OCI-LY7 (cell line): ENCODE measurements around the gene CACNA1D. TPM values are rescaled to one million over a fixed set of nuclear protein-coding genes. Genes with fewer than 3 reads are reported as not detected.

Experiments
- BruUV-seq: library from RNA; stranded (reverse); fragments of 400-500 nt; replicated peaks from 2 replicates; lab custom pipeline; 2021; lab: Mats Ljungman, UMichigan
- CTCF ChIA-PET: fragments of 300-600 bp; sonication (Branson Sonifier 250); formaldehyde crosslinking; loops from one replicate; lab custom pipeline; 2022; ENCODE audit warnings: antibody characterized with exemption; ENCODE audit not compliant: unreplicated experiment; lab: Charles Lee
- POLR2A ChIA-PET: fragments of 300-600 bp; sonication (Branson Sonifier 250); formaldehyde crosslinking; loops from one replicate; lab custom pipeline; 2022; ENCODE audit warnings: antibody characterized with exemption; lab: Charles Lee
- DNase-seq: peaks from one replicate; pipeline ENCODE4 v3.0.0-alpha.2; 2015; ENCODE audit warnings: low spot score
- H2AFZ ChIP-seq: fragments of 200-600 bp; sonication (generic), shearing (Covaris generic); 2 replicates; pipeline ENCODE4 v1.6.1; 2014; ENCODE audit warnings: mild to moderate bottlenecking, antibody characterized with exemption, low read length, moderate library complexity
- H3K27ac ChIP-seq: fragments of 200-600 bp; sonication (generic); 2 replicates; pipeline ENCODE4 v1.5.1; 2014; ENCODE audit warnings: mixed run types, low read depth, mild to moderate bottlenecking, moderate library complexity, low read length, inconsistent platforms; ENCODE audit not compliant: poor library complexity, severe bottlenecking
- H3K36me3 ChIP-seq: fragments of 200-600 bp; sonication (generic); 2 replicates; pipeline ENCODE4 v1.6.1; 2014; ENCODE audit warnings: mild to moderate bottlenecking, antibody characterized with exemption, low read length, moderate library complexity, mixed read lengths; ENCODE audit not compliant: insufficient read depth
- H3K4me1 ChIP-seq: fragments of 200-600 bp; sonication (generic); 2 replicates; pipeline ENCODE4 v1.5.1; 2014; ENCODE audit warnings: mild to moderate bottlenecking, low read length; ENCODE audit not compliant: insufficient read depth, poor library complexity, severe bottlenecking
- H3K4me2 ChIP-seq: fragments of 200-600 bp; sonication (generic); 2 replicates; pipeline ENCODE4 v1.6.1; 2014; ENCODE audit warnings: mild to moderate bottlenecking, low read length
- H3K4me3 ChIP-seq: fragments of 200-600 bp; sonication (generic); 2 replicates; pipeline ENCODE4 v1.5.1; 2014; ENCODE audit warnings: mild to moderate bottlenecking, low read depth, low read length; ENCODE audit not compliant: poor library complexity, severe bottlenecking
- H3K79me2 ChIP-seq: fragments of 200-600 bp; sonication (generic); 2 replicates; pipeline ENCODE4 v1.6.1; 2016; ENCODE audit warnings: low read depth, mild to moderate bottlenecking, low read length, moderate library complexity, mixed read lengths; ENCODE audit not compliant: insufficient read depth
- H3K9me2 ChIP-seq: fragments of 200-600 bp; sonication (generic); 2 replicates; pipeline ENCODE4 v1.6.1; 2016; ENCODE audit warnings: mild to moderate bottlenecking, low read length, mixed read lengths; ENCODE audit not compliant: insufficient read depth
- H3K9me3 ChIP-seq: fragments of 200-600 bp; sonication (generic); 2 replicates; pipeline ENCODE4 v1.6.1; 2014; ENCODE audit warnings: mild to moderate bottlenecking, mixed run types, low read length, mixed read lengths
- H4K20me1 ChIP-seq: fragments of 200-600 bp; sonication (generic); 2 replicates; pipeline ENCODE4 v1.6.1; 2014; ENCODE audit warnings: mild to moderate bottlenecking, antibody characterized with exemption, low read length, moderate library complexity, mixed read lengths; ENCODE audit not compliant: insufficient read depth
- CTCF ChIP-seq: fragments of 200-600 bp; sonication (generic); conservative IDR thresholded peaks from 2 replicates; pipeline ENCODE4 v1.5.1; 2014; ENCODE audit warnings: mild to moderate bottlenecking, antibody characterized with exemption, low read length, moderate library complexity, mixed read lengths
- EZH2phosphoT487 ChIP-seq: fragments of 200-600 bp; sonication (generic); IDR thresholded peaks from 2 replicates; pipeline ENCODE4 v1.6.1; 2018; ENCODE audit warnings: low read depth, borderline replicate concordance, mild to moderate bottlenecking, mixed run types, antibody characterized with exemption, low read length, moderate library complexity, mixed read lengths
- intact Hi-C: fragments of 100-400 bp; cut with micrococcal nuclease; formaldehyde crosslinking; loops from one replicate; pipeline ENCODE4 v1.10.0; 2022; ENCODE audit not compliant: unreplicated experiment
- total RNA-seq, 2 experiments: library from RNA; depleted of rRNA in 1 of 2; stranded (reverse); fragments of >200 nt in 1 of 2; shearing (Covaris generic) in 1 of 2; gene quantifications; 2 replicates each; pipeline ENCODE4 v1.2.3, GENCODE V29; 2014 to 2022

Gene CACNA1D
- total RNA-seq, 2 experiments from 2014 or later, result 0.42 TPM; not detected in 1

- DNase-seq, result no peak
- TF ChIP-seq CTCF (no peak), EZH2phosphoT487 (no peak)
- no peaks in the 10 kb centered on the region for H3K4me1 ChIP-seq
- H3K9me2 ChIP-seq, result no peaks in the 10 kb centered on the region
- no TSS peak for BruUV-seq
- H3K4me2 ChIP-seq, result no peak overlapping the region
- CTCF ChIA-PET, result no interaction called here
- intact Hi-C loops, result no loop called here
- POLR2A ChIA-PET, result interaction anchor here (0.5 to 0.6 kb wide), 2 partner anchors 17 to 326 kb away, joined by 3 read pairs; no protein-coding TSS in a partner anchor
- H2AFZ ChIP-seq, result no peak overlapping the region
- H4K20me1 ChIP-seq, result no peaks in the 10 kb centered on the region
- H3K36me3 ChIP-seq, result no peaks in the 10 kb centered on the region
- H3K4me3 ChIP-seq, result no peak overlapping the region
- H3K27ac ChIP-seq, result no peak overlapping the region
- no peaks in the 10 kb centered on the region for H3K79me2 ChIP-seq
- no peaks in the 10 kb centered on the region for H3K9me3 ChIP-seq
Measured at GRCh38 chr3:53707222-53707621, 212.8 kb downstream of the CACNA1D start.

GRCh38 chr3:53708001-53708621 is 213.7 kb downstream of the CACNA1D start:
- intact Hi-C loops, result no loop called here
- no TSS peak for BruUV-seq
- ChIA-PET POLR2A (interaction anchor here (0.6 to 0.9 kb wide), 2 partner anchors 16 to 114 kb away, joined by 3 read pairs; no protein-coding TSS in a partner anchor), CTCF (no interaction called here)
- no peak overlapping the region for H3K4me2 ChIP-seq
- no peaks in the 10 kb centered on the region for H3K4me1 ChIP-seq
- no peak for DNase-seq
- no peak overlapping the region for H3K4me3 ChIP-seq
- H3K36me3 ChIP-seq, result no peaks in the 10 kb centered on the region
- no peak for TF ChIP-seq EZH2phosphoT487
- TF ChIP-seq CTCF, result no peak
- no peaks in the 10 kb centered on the region for H3K79me2 ChIP-seq
- no peaks in the 10 kb centered on the region for H3K9me3 ChIP-seq
- no peak overlapping the region for H2AFZ ChIP-seq
- no peak overlapping the region for H3K27ac ChIP-seq
- H3K9me2 ChIP-seq, result no peaks in the 10 kb centered on the region
- no peaks in the 10 kb centered on the region for H4K20me1 ChIP-seq

- TF ChIP-seq EZH2phosphoT487, result no peak
- no peak for TF ChIP-seq CTCF
- H3K36me3 ChIP-seq, result no peaks in the 10 kb centered on the region
- BruUV-seq, result no TSS peak
- no peak for DNase-seq
- H3K4me2 ChIP-seq, result no peak overlapping the region
- ChIA-PET POLR2A (no interaction called here), CTCF (no interaction called here)
- intact Hi-C loops, result no loop called here
- no peaks in the 10 kb centered on the region for H3K9me2 ChIP-seq
- no peak overlapping the region for H3K27ac ChIP-seq
- no peaks in the 10 kb centered on the region for H3K9me3 ChIP-seq
- no peaks in the 10 kb centered on the region for H4K20me1 ChIP-seq
- no peak overlapping the region for H3K4me3 ChIP-seq
- no peak overlapping the region for H2AFZ ChIP-seq
- no peaks in the 10 kb centered on the region for H3K4me1 ChIP-seq
- no peaks in the 10 kb centered on the region for H3K79me2 ChIP-seq
Measured at GRCh38 chr3:53709256-53709655, 214.8 kb downstream of the CACNA1D start.
